HepG2 (cell line): Measurements from ENCODE around the gene NFE2L1. TPM values are rescaled to one million over a fixed set of nuclear protein-coding genes. Genes with fewer than 3 reads are reported as not detected.

Experiments
- HOXA7 ChIP-seq: sonication (generic); formaldehyde crosslinking; IDR thresholded peaks from 2 replicates; pipeline ENCODE4 v1.8.1; 2022; ENCODE audit warnings: mild to moderate bottlenecking, missing genetic modification reagents, moderate library complexity
- MYC ChIP-seq: sonication (generic); formaldehyde crosslinking; IDR thresholded peaks from 2 replicates; pipeline ENCODE4 v1.9.0; 2021; ENCODE audit warnings: missing genetic modification reagents, borderline replicate concordance
- SIN3A ChIP-seq: IDR thresholded peaks from 2 replicates; pipeline ENCODE4 v1.6.1; 2011; ENCODE audit warnings: low read depth, mild to moderate bottlenecking, control low read depth, low read length, borderline replicate concordance
- SMC3 ChIP-seq: IDR thresholded peaks from 2 replicates; pipeline ENCODE4 v1.6.1; 2011; ENCODE audit warnings: low read length, improper control_type of control experiment
- polyA plus RNA-seq, 8 experiments: library from polyadenylated mRNA; depleted of rRNA in 3 of 8; stranded (reverse) in 7 of 8; unstranded in 1 of 8; fragments of >200 nt; fragmentation: Illumina TruSeq in 4 of 8; extraction: Trizol in 4 of 8; gene quantifications; 2 replicates each; pipeline versions ENCODE4 v1.2.1 to v1.2.3, GENCODE V29; 2011 to 2016; ENCODE audit warnings: low read depth in 4 of 8, missing spikeins in 1 of 8, mixed read lengths in 1 of 8; ENCODE audit not compliant: insufficient read depth in 1 of 8
- total RNA-seq, 5 experiments: library from RNA; depleted of rRNA; stranded (reverse); fragments of >200 nt; fragmentation: Illumina TruSeq; extraction: Trizol; gene quantifications; 2 replicates each; pipeline ENCODE4 v1.2.3, GENCODE V29; 2016; ENCODE audit warnings: low read depth in 1 of 5
- TF ChIP-seq, protein P1 (sequence below): sonication (generic); formaldehyde crosslinking; conservative IDR thresholded peaks from 2 replicates; pipeline ENCODE4 v1.4.0; 2020; ENCODE audit warnings: missing genetic modification reagents
- TF ChIP-seq, protein P2 (sequence below): sonication (generic); formaldehyde crosslinking; IDR thresholded peaks from 2 replicates; pipeline ENCODE4 v1.8.1; 2023; ENCODE audit warnings: mild to moderate bottlenecking, missing genetic modification reagents, borderline replicate concordance
- TF ChIP-seq, protein P3 (sequence below): sonication (generic); formaldehyde crosslinking; IDR thresholded peaks from 2 replicates; pipeline ENCODE4 v1.8.0; 2023; ENCODE audit warnings: mild to moderate bottlenecking, missing genetic modification reagents
- TF ChIP-seq, protein P4 (sequence below): sonication (generic); formaldehyde crosslinking; IDR thresholded peaks from 2 replicates; pipeline ENCODE4 v1.5.0; 2020; ENCODE audit warnings: missing genetic modification reagents

Gene NFE2L1
- total and polyA plus RNA-seq, 2 of the 13 experiments (the other 11 are each of a cell fraction or from before 2014, with no cell fraction given): 67.0 to 234 TPM

DNA sequence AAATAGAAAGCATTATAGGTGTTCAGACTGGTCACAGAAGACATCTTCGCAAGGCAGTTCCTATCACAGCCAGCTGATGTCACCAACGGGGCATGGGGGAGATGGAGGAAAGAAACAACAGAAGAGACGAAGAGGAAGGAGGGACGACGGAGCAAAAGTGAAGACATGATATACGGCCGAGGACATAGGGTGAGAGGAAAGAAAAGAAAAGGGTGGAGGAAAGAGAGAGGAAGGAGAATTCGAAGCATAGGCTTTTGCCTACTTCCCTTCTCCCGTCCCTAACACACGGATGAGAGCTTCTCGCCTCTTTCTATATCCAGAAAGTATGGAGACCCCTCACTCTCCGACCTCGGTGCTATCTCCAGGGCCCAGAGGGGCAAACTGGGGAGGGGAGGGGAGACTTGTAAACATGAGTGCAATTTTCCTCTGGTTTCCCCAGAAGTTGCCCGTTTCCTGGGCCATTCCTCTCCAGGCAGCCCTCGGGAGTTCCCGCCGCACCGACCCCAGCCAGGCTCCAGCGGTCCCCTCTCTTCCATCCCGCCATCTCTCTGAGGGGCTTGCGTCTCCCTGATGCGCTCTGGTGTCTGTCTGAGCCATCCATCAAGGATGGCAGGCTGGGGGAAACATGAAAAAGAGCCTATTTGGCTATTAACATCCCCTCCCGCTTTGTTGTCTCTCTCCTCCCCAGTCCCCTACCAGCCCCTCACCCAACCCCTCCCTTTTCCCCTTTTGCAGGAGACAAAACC, 36.6 kb upstream of the NFE2L1 start (continued):
- TF ChIP-seq, protein P1, sequence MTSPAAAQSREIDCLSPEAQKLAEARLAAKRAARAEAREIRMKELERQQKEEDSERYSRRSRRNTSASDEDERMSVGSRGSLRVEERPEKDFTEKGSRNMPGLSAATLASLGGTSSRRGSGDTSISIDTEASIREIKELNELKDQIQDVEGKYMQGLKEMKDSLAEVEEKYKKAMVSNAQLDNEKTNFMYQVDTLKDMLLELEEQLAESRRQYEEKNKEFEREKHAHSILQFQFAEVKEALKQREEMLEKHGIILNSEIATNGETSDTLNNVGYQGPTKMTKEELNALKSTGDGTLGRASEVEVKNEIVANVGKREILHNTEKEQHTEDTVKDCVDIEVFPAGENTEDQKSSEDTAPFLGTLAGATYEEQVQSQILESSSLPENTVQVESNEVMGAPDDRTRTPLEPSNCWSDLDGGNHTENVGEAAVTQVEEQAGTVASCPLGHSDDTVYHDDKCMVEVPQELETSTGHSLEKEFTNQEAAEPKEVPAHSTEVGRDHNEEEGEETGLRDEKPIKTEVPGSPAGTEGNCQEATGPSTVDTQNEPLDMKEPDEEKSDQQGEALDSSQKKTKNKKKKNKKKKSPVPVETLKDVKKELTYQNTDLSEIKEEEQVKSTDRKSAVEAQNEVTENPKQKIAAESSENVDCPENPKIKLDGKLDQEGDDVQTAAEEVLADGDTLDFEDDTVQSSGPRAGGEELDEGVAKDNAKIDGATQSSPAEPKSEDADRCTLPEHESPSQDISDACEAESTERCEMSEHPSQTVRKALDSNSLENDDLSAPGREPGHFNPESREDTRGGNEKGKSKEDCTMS (CRISPR knock-in tag): no peak
- TF ChIP-seq HOXA7 (CRISPR knock-in tag) (no peak), SIN3A (no peak), MYC (CRISPR knock-in tag) (0 out of 2 replicates have a peak, but pooled peaks have one; percentile 5), SMC3 (peak; percentile 32; the same call in 1 of the 2 replicates)
- TF ChIP-seq, protein P2, sequence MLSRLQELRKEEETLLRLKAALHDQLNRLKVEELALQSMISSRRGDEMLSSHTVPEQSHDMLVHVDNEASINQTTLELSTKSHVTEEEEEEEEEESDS (CRISPR knock-in tag): no peak
- TF ChIP-seq, protein P3, sequence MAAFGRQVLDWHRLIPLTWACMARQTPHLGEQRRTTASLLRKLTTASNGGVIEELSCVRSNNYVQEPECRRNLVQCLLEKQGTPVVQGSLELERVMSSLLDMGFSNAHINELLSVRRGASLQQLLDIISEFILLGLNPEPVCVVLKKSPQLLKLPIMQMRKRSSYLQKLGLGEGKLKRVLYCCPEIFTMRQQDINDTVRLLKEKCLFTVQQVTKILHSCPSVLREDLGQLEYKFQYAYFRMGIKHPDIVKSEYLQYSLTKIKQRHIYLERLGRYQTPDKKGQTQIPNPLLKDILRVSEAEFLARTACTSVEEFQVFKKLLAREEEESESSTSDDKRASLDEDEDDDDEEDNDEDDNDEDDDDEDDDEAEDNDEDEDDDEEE (CRISPR knock-in tag): no peak
- TF ChIP-seq, protein P4, sequence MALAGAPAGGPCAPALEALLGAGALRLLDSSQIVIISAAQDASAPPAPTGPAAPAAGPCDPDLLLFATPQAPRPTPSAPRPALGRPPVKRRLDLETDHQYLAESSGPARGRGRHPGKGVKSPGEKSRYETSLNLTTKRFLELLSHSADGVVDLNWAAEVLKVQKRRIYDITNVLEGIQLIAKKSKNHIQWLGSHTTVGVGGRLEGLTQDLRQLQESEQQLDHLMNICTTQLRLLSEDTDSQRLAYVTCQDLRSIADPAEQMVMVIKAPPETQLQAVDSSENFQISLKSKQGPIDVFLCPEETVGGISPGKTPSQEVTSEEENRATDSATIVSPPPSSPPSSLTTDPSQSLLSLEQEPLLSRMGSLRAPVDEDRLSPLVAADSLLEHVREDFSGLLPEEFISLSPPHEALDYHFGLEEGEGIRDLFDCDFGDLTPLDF (CRISPR knock-in tag): no peak
